8988T (cell line): Measurements from ENCODE around the gene SDR39U1.

ENCODE experiments used
- DNase-seq: peaks from one replicate; pipeline ENCODE4 v3.0.0; 2011

The SDR39U1 gene

GRCh38 chr14:24428628-24429394 lies 13.8 kb downstream of the SDR39U1 start:
- DNase-seq, result no peak

- no peak for DNase-seq
Observed at GRCh38 chr14:24427537-24428508, 14.8 kb downstream of the SDR39U1 start.

GRCh38 chr14:24426912-24427536 lies 15.6 kb downstream of the SDR39U1 start:
- no peak for DNase-seq

- no peak for DNase-seq
Observed at GRCh38 chr14:24426150-24426911, 16.2 kb downstream of the SDR39U1 start.

GRCh38 chr14:24425704-24426103 lies 16.9 kb downstream of the SDR39U1 start:
- DNase-seq, result no peak

- no peak for DNase-seq
Observed at GRCh38 chr14:24422694-24423601, 19.6 kb downstream of the SDR39U1 start.

- no peak for DNase-seq
Observed at GRCh38 chr14:24422261-24422660, 20.3 kb downstream of the SDR39U1 start.

- no peak for DNase-seq
Observed at GRCh38 chr14:24418492-24418873, 24.1 kb downstream of the SDR39U1 start.

- DNase-seq, result no peak
Observed at GRCh38 chr14:24417832-24418491, 24.6 kb downstream of the SDR39U1 start.

GRCh38 chr14:24416932-24417619 lies 25.5 kb downstream of the SDR39U1 start:
- DNase-seq, result no peak

- no peak for DNase-seq
Observed at GRCh38 chr14:24416254-24416931, 26.2 kb downstream of the SDR39U1 start.

- no peak for DNase-seq
Observed at GRCh38 chr14:24415421-24416253, 26.9 kb downstream of the SDR39U1 start.

- no peak for DNase-seq
Observed at GRCh38 chr14:24414732-24415420, 27.7 kb downstream of the SDR39U1 start.

GRCh38 chr14:24414077-24414476 lies 28.5 kb downstream of the SDR39U1 start:
- no peak for DNase-seq

GRCh38 chr14:24411443-24412389 lies 30.9 kb downstream of the SDR39U1 start:
- peak; percentile 52 for DNase-seq

GRCh38 chr14:24409956-24410355 lies 32.6 kb downstream of the SDR39U1 start:
- DNase-seq, result no peak

GRCh38 chr14:24409192-24409591 lies 33.4 kb downstream of the SDR39U1 start:
- no peak for DNase-seq
